Loucy (cell line): Measurements from ENCODE around the gene ZNF891.

Source experiments
- H2AFZ ChIP-seq: fragments of 200-600 bp; sonication (generic); 2 replicates; pipeline ENCODE4 v1.6.0; 2016; ENCODE audit warnings: antibody characterized with exemption, mild to moderate bottlenecking, low read length, moderate library complexity
- H3F3A ChIP-seq: fragments of 200-600 bp; 2 replicates; pipeline ENCODE4 v1.6.0; 2016; ENCODE audit warnings: antibody characterized with exemption, low read depth, mild to moderate bottlenecking
- H3K27me3 ChIP-seq: fragments of 200-600 bp; sonication (generic); 2 replicates; pipeline ENCODE4 v1.6.1; 2014; ENCODE audit warnings: low read length, mild to moderate bottlenecking; ENCODE audit not compliant: insufficient read depth, poor library complexity, severe bottlenecking
- H3K36me3 ChIP-seq: fragments of 200-600 bp; sonication (generic); 2 replicates; pipeline ENCODE4 v1.6.1; 2016; ENCODE audit warnings: low read length; ENCODE audit not compliant: insufficient read depth
- H3K4me1 ChIP-seq: fragments of 200-600 bp; sonication (generic); 2 replicates; pipeline ENCODE4 v1.5.1; 2014; ENCODE audit warnings: low read length, mild to moderate bottlenecking; ENCODE audit not compliant: insufficient read depth, poor library complexity, severe bottlenecking
- H3K4me2 ChIP-seq: fragments of 200-600 bp; sonication (generic); 2 replicates; pipeline ENCODE4 v1.6.0; 2014; ENCODE audit warnings: antibody characterized with exemption, low read length, low read depth, mild to moderate bottlenecking; ENCODE audit not compliant: poor library complexity, severe bottlenecking
- H3K4me3 ChIP-seq: fragments of 200-600 bp; sonication (generic); 2 replicates; pipeline ENCODE4 v1.5.1; 2014; ENCODE audit warnings: low read length, mild to moderate bottlenecking, mixed read lengths; ENCODE audit not compliant: poor library complexity, severe bottlenecking
- H3K79me2 ChIP-seq: fragments of 200-600 bp; sonication (generic); 2 replicates; pipeline ENCODE4 v1.6.1; 2014; ENCODE audit warnings: low read length; ENCODE audit not compliant: insufficient read depth
- H3K9ac ChIP-seq: fragments of 200-600 bp; sonication (generic); 2 replicates; pipeline ENCODE4 v1.6.0; 2014; ENCODE audit warnings: mild to moderate bottlenecking, low read depth, low read length, moderate library complexity; ENCODE audit not compliant: poor library complexity, severe bottlenecking
- H3K9me2 ChIP-seq: fragments of 200-600 bp; sonication (generic); replicated peaks from 2 replicates; pipeline ENCODE4 v1.6.1; 2016; ENCODE audit warnings: low read depth, low read length, mixed read lengths
- H3K9me3 ChIP-seq: fragments of 200-600 bp; sonication (generic); 2 replicates; pipeline ENCODE4 v1.6.1; 2014; ENCODE audit warnings: mild to moderate bottlenecking, antibody characterized with exemption, low read length, low read depth; ENCODE audit not compliant: insufficient read depth
- H4K20me1 ChIP-seq: fragments of 200-600 bp; sonication (generic); 2 replicates; pipeline ENCODE4 v1.6.0; 2014; ENCODE audit warnings: antibody characterized with exemption, low read length, mild to moderate bottlenecking; ENCODE audit not compliant: insufficient read depth, poor library complexity, severe bottlenecking
- EZH2phosphoT487 ChIP-seq: fragments of 200-600 bp; IDR thresholded peaks from 2 replicates; pipeline ENCODE4 v1.6.1; 2018; ENCODE audit warnings: antibody characterized with exemption, mild to moderate bottlenecking, moderate library complexity, borderline replicate concordance
- TF ChIP-seq, protein P1 (sequence below): fragments of 200-600 bp; sonication (generic); conservative IDR thresholded peaks from 2 replicates; pipeline ENCODE4 v1.5.1; 2014; ENCODE audit warnings: mild to moderate bottlenecking, antibody characterized with exemption, low read length

ZNF891 gene

GRCh38 chr12:133073836-133074235 lies 56.2 kb downstream of the ZNF891 start:
- H3K9me2 ChIP-seq = no peaks in the 10 kb centered on the region
- no peaks in the 10 kb centered on the region for H3K4me1 ChIP-seq
- H3K9ac ChIP-seq = no peak overlapping the region
- peaks cover 44% of the 10 kb centered on the region for H3K9me3 ChIP-seq
- no peak overlapping the region for H3K4me2 ChIP-seq
- no peak overlapping the region for H3K4me3 ChIP-seq
- H4K20me1 ChIP-seq = no peaks in the 10 kb centered on the region
- H3K79me2 ChIP-seq = no peaks in the 10 kb centered on the region
- no peak overlapping the region for H2AFZ ChIP-seq
- no peaks in the 10 kb centered on the region for H3K36me3 ChIP-seq
- H3K27me3 ChIP-seq = no peaks in the 10 kb centered on the region
- TF ChIP-seq, protein P1, sequence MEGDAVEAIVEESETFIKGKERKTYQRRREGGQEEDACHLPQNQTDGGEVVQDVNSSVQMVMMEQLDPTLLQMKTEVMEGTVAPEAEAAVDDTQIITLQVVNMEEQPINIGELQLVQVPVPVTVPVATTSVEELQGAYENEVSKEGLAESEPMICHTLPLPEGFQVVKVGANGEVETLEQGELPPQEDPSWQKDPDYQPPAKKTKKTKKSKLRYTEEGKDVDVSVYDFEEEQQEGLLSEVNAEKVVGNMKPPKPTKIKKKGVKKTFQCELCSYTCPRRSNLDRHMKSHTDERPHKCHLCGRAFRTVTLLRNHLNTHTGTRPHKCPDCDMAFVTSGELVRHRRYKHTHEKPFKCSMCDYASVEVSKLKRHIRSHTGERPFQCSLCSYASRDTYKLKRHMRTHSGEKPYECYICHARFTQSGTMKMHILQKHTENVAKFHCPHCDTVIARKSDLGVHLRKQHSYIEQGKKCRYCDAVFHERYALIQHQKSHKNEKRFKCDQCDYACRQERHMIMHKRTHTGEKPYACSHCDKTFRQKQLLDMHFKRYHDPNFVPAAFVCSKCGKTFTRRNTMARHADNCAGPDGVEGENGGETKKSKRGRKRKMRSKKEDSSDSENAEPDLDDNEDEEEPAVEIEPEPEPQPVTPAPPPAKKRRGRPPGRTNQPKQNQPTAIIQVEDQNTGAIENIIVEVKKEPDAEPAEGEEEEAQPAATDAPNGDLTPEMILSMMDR = no peak
- TF ChIP-seq EZH2phosphoT487 = no peak
- no peaks in the 10 kb centered on the region for H3F3A ChIP-seq

- no peaks in the 10 kb centered on the region for H3K79me2 ChIP-seq
- no peaks in the 10 kb centered on the region for H3F3A ChIP-seq
- H3K36me3 ChIP-seq = peaks cover under 1% of the 10 kb centered on the region; the same call in 1 of the 2 replicates
- H3K9ac ChIP-seq = no peak overlapping the region
- TF ChIP-seq, protein P1 = no peak
- no peak for TF ChIP-seq EZH2phosphoT487
- H3K4me3 ChIP-seq = no peak overlapping the region
- peaks cover 6% of the 10 kb centered on the region for H3K27me3 ChIP-seq
- H3K4me2 ChIP-seq = no peak overlapping the region
- no peaks in the 10 kb centered on the region for H4K20me1 ChIP-seq
- no peaks in the 10 kb centered on the region for H3K4me1 ChIP-seq
- no peaks in the 10 kb centered on the region for H3K9me2 ChIP-seq
- no peak overlapping the region for H2AFZ ChIP-seq
- peaks cover 83% of the 10 kb centered on the region for H3K9me3 ChIP-seq
These were observed 66.5 kb downstream of the ZNF891 start for GRCh38 chr12:133063556-133063955.

GRCh38 chr12:133061954-133062353 lies 68.1 kb downstream of the ZNF891 start:
- Histone ChIP-seq H3F3A (peaks cover 4% of the 10 kb centered on the region; the same call in 1 of the 2 replicates), H3K27me3 (peaks cover 6% of the 10 kb centered on the region), H3K4me3 (no peak overlapping the region), H3K4me2 (no peak overlapping the region), H3K4me1 (no peaks in the 10 kb centered on the region), H3K9me3 (peaks cover 90% of the 10 kb centered on the region), H4K20me1 (no peaks in the 10 kb centered on the region), H3K9ac (no peak overlapping the region), H2AFZ (no peak overlapping the region), H3K9me2 (no peaks in the 10 kb centered on the region), H3K79me2 (no peaks in the 10 kb centered on the region), H3K36me3 (peaks cover 17% of the 10 kb centered on the region)
- TF ChIP-seq EZH2phosphoT487 = no peak
- TF ChIP-seq, protein P1 = no peak
